Thyroid gland (tissue), 4 donors: ENCODE data around the gene MTA1. TPM values are rescaled to one million over a fixed set of nuclear protein-coding genes. Genes with fewer than 3 reads are reported as not detected.

Source experiments
- DNase-seq, 2 donors: peaks; one replicate each; pipeline ENCODE4 v3.0.0-alpha.2; 2019
- H3K27ac ChIP-seq, 3 donors: fragments of 200-600 bp; sonication (generic); 1 replicate in 2 of 3; 2 replicates in 1 of 3; pipeline ENCODE4 v1.5.1; 2016 to 2019; ENCODE audit warnings: mild to moderate bottlenecking in 1 of 3, moderate library complexity in 1 of 3
- H3K27me3 ChIP-seq: fragments of 200-600 bp; sonication (generic); one replicate; pipeline ENCODE4 v1.5.1; 2019
- H3K36me3 ChIP-seq, 2 donors: fragments of 200-600 bp; sonication (generic); one replicate each; pipeline ENCODE4 v1.5.1; 2016 to 2019
- H3K4me1 ChIP-seq, 2 donors: fragments of 200-600 bp; sonication (generic); one replicate each; pipeline ENCODE4 v1.5.1; 2017 to 2019
- H3K4me3 ChIP-seq, 3 donors: fragments of 200-600 bp; sonication (generic); replicated peaks in 1 of 3; 1 replicate in 2 of 3; 2 replicates in 1 of 3; pipeline ENCODE4 v1.5.1; 2016; ENCODE audit warnings: mild to moderate bottlenecking in 1 of 3
- H3K9me3 ChIP-seq: fragments of 200-600 bp; sonication (generic); one replicate; pipeline ENCODE4 v1.5.1; 2017
- CTCF ChIP-seq, 6 experiments: fragments of 200-600 bp in 3 of 6; fragments of 450-650 bp in 3 of 6; sonication (generic) in 3 of 6; IDR thresholded peaks; one replicate each; pipeline ENCODE4 v1.5.1; 2016 to 2019; ENCODE audit warnings: antibody characterized with exemption in 6 of 6, mild to moderate bottlenecking in 2 of 6, inconsistent platforms in 1 of 6, moderate library complexity in 1 of 6
- POLR2A ChIP-seq, 2 donors: fragments of 450-650 bp; IDR thresholded peaks; one replicate each; pipeline ENCODE4 v1.6.1; 2017; ENCODE audit warnings: antibody characterized with exemption in 2 of 2, mild to moderate bottlenecking in 2 of 2, moderate library complexity in 1 of 2
- WGBS, 2 donors: methylation state at CpG; one replicate each; pipeline ENCODE4 v1.1.5; 2017; 5-methylcytosine and 5-hydroxymethylcytosine counted together
- intact Hi-C: fragments of 100-400 bp; cut with DNase I; formaldehyde crosslinking; loops from one replicate; pipeline ENCODE4 v1.15.1; 2023
- total RNA-seq, 4 donors: library from RNA; depleted of rRNA; stranded (reverse); fragments of >200 nt; gene quantifications; one replicate each; pipeline ENCODE4 v1.2.3, GENCODE V29; 2016

Gene MTA1
- 100 to 1,000 TPM in 2 of 4 donors, 10 to 100 TPM in 2; 66.2 to 111 (median 90.0) TPM for total RNA-seq

DNA sequence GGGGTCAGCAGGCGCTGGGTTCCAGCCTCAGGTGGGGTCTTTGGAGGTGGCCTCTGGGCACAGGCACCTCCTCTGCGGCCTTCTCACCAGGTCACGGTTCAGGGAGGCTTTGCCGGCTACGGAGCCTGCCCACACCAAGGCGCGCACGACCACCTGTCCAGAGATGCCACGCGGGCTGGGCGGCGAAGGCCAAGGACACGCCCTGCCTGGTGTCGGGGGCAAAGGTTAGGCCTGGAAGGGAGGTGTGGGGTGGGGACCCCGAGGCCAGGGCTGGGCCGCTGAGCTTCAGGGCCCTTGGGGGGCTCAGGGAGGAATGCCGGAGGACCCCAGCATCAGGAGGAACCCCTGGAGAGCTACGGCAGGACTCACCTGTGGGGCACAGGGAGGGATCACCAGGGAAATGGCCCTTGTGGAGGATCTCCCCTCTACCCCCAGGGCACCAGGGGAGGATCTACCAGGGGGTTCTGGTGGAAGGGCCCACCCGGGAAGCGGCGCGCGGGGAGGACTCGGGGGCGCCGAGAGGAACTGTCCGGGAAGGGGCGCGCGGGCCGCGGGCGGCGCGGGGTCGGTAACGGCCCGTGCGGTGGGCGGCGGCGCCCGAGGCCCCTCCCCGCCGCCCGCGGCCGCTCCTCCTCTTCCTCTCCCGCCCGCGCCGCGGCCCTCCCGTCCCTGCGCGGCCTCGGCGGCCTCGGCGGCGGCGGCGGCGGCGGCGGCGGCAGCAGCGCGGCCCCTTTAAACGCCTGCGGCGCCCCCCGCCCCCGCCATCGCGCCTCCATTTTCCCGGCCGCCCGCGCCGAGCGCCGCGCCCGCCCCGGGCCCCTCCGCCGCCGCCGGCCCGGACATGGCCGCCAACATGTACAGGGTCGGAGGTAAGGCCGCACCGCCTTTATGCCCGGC lies at the start of gene MTA1:
MTA1 (plus strand) TSS at position 633 of the 897 bp plus-strand sequence; CDS start at position 842, 209 bp downstream.
- intact Hi-C loops, result no loop called here
- DNase-seq, result peak; percentile 43 to 48
- H3K9me3 ChIP-seq, result no peaks in the 10 kb centered on the region
- H3K36me3 ChIP-seq, result no peaks in the 10 kb centered on the region
- WGBS, 2 donors, result 10 to 11% methylated on average over 13 to 24 of the region's 96 CpGs
- H3K27ac ChIP-seq, result peak within 1 kb of the TSS; percentile 29 to 74 (median 70)
- TF ChIP-seq POLR2A (IDR thresholded peaks at IDR 0.05) (peak in 1 of 2 donors; percentile 51), CTCF (IDR thresholded peaks at IDR 0.05) (no peak)
- H3K27me3 ChIP-seq, result no peaks in the 10 kb centered on the region
- peak within 1 kb of the TSS; percentile 47 to 77 (median 58) for H3K4me3 ChIP-seq
- H3K4me1 ChIP-seq, result peaks cover 28 to 38% of the 10 kb centered on the region in 2 donors

DNA sequence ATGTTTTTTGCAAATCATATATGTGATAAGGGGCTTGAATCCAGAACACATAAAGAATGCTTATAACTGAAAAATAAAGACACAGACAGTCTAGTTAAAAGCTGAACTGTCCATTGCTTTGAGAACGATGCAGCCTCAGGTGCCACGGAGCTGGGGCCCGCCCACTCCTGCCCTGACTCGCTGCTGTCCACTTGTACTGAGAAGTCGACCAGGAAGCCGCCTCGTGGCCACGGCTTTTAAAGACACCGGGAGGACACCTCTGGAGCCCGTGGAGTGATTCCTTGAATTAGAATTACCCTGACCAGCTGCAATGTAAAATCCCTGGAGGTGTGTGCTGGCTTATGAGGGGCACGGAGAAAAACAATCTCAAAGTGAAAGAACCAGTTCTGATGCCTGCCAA lies 45.2 kb upstream of the MTA1 start:
- intact Hi-C loops, result loop anchor here (5.0 kb wide), 1 partner anchor 153 kb away; the partner anchor contains the start of gene TMEM121
- Histone ChIP-seq H3K36me3 (peaks cover 0 to 4% of the 10 kb centered on the region in 2 donors), H3K4me1 (peaks cover 0 to 5% of the 10 kb centered on the region in 2 donors), H3K9me3 (no peaks in the 10 kb centered on the region), H3K4me3 (no peak overlapping the region), H3K27me3 (no peaks in the 10 kb centered on the region), H3K27ac (no peak overlapping the region)
- TF ChIP-seq CTCF (IDR thresholded peaks at IDR 0.05) (peak in 2 of 6 experiments; percentile 26 to 28), POLR2A (IDR thresholded peaks at IDR 0.05) (no peak)
- DNase-seq, result peak; percentile 73 to 76
- WGBS, 2 donors, result 25 to 51% methylated on average over 11 of the region's 11 CpGs

GRCh38 chr14:105375635-105376057 lies 44.0 kb upstream of the MTA1 start:
- H3K36me3 ChIP-seq, result no peaks in the 10 kb centered on the region
- TF ChIP-seq CTCF (IDR thresholded peaks at IDR 0.05), result no peak
- no peak for TF ChIP-seq POLR2A (IDR thresholded peaks at IDR 0.05)
- 83 to 93% methylated on average over 4 of the region's 4 CpGs for WGBS, 2 donors
- H3K9me3 ChIP-seq, result no peaks in the 10 kb centered on the region
- intact Hi-C loops, result no loop called here
- H3K4me1 ChIP-seq, result peaks cover 0 to 5% of the 10 kb centered on the region in 2 donors
- no peak overlapping the region for H3K27ac ChIP-seq
- DNase-seq, result no peak
- H3K4me3 ChIP-seq, result no peak overlapping the region
- H3K27me3 ChIP-seq, result no peaks in the 10 kb centered on the region

DNA sequence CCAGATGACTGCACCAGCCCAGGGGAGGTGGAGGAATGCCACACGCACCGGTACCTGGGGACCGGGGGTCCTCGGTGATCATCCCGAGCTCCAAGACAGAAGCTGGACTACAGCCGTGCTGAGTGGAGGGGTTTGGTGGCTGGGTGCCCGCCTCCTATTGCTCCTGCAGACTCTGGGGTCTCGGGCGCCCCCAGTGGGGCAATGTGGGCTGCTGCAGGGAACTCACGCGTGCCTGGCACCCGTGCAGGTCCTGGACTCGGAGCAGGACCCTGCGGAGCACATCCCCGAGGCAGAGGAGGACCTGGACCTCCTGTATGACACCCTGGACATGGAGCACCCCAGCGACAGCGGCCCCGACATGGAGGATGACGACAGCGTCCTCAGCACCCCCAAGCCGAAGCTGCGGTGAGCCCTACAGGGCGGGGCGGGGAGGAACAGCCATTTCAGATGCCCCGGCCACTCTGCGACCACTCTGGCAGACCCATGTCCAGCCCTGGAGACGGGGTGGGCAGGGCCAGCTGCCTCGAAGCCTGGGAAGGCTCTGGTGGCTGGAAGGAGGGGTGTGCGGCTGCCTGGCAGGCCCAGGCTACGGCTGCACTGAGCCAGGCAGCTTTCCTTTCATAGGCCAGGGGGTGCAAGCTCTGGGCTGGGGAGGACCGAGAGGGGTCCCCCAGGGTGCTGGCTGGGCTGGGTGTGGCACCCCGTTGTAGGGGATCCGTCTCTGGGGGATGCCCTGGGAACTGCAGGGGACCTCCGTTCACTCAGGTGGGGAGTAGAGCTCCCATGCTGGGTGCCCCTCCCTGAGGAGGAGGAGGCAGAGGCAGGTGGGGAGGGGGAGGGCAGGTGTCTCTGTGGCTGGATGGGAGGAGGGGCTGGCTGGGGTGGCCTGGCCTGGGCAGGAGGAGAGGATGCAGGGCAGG lies 42.8 kb upstream of the MTA1 start:
- no peak for DNase-seq
- WGBS, 2 donors, result 80 to 91% methylated on average over 13 to 16 of the region's 34 CpGs
- Histone ChIP-seq H3K4me1 (peaks cover 0 to 5% of the 10 kb centered on the region in 2 donors), H3K36me3 (peaks cover 0 to 2% of the 10 kb centered on the region in 2 donors), H3K4me3 (no peak overlapping the region), H3K27ac (no peak overlapping the region), H3K27me3 (no peaks in the 10 kb centered on the region), H3K9me3 (no peaks in the 10 kb centered on the region)
- intact Hi-C loops, result no loop called here
- TF ChIP-seq CTCF (IDR thresholded peaks at IDR 0.05) (no peak), POLR2A (IDR thresholded peaks at IDR 0.05) (no peak)
